H1 (cell line): Measurements from ENCODE around the gene ZNF300. TPM values are rescaled to one million over a fixed set of nuclear protein-coding genes. Genes with fewer than 3 reads are reported as not detected.

Experiments
- polyA plus RNA-seq, 7 experiments: library from polyadenylated mRNA; depleted of rRNA in 3 of 7; stranded (reverse) in 5 of 7; unstranded in 2 of 7; fragments of >200 nt in 5 of 7; fragments of 200-250 nt in 2 of 7; gene quantifications; 1 replicate in 5 of 7; 2 replicates in 1 of 7; 4 replicates in 1 of 7; pipeline versions ENCODE4 v1.2.1 to v1.2.3, GENCODE V29; 2011 to 2013; ENCODE audit warnings: missing spikeins in 2 of 7, mixed read lengths in 2 of 7
- total RNA-seq: library from RNA; stranded (reverse); fragmentation: NEBNext Ultra II Directional; extraction: Animal tissue kit (Norgen Biotek cat#: 25700); gene quantifications from 2 replicates; pipeline ENCODE4 v1.2.1, GENCODE V29; 2021
- TF ChIP-seq, protein P1 (sequence below): fragments of 300-600 bp; sonication (generic); IDR thresholded peaks from 2 replicates; pipeline ENCODE4 v1.7.1; 2012; ENCODE audit warnings: low read length, moderate library complexity, mild to moderate bottlenecking, inconsistent platforms; ENCODE audit not compliant: insufficient replicate concordance

ZNF300 gene
- total and polyA plus RNA-seq, 2 of the 8 experiments (the other 6 are each of a cell fraction or from before 2014, with no cell fraction given) = 6.7 to 15.8 TPM

DNA sequence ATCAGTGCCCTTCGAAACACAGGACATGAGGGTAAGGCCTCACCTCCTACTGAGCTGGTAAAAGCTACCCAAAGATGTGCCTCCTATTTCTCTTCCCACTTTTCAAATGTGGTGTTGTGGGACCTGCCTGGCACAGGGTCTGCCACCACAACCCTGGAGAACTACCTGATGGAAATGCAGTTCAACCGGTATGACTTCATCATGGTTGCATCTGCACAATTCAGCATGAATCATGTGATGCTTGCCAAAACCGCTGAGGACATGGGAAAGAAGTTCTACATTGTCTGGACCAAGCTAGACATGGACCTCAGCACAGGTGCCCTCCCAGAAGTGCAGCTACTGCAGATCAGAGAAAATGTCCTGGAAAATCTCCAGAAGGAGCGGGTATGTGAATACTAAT is 56.5 kb downstream of the ZNF300 start (continued):
- TF ChIP-seq, protein P1, sequence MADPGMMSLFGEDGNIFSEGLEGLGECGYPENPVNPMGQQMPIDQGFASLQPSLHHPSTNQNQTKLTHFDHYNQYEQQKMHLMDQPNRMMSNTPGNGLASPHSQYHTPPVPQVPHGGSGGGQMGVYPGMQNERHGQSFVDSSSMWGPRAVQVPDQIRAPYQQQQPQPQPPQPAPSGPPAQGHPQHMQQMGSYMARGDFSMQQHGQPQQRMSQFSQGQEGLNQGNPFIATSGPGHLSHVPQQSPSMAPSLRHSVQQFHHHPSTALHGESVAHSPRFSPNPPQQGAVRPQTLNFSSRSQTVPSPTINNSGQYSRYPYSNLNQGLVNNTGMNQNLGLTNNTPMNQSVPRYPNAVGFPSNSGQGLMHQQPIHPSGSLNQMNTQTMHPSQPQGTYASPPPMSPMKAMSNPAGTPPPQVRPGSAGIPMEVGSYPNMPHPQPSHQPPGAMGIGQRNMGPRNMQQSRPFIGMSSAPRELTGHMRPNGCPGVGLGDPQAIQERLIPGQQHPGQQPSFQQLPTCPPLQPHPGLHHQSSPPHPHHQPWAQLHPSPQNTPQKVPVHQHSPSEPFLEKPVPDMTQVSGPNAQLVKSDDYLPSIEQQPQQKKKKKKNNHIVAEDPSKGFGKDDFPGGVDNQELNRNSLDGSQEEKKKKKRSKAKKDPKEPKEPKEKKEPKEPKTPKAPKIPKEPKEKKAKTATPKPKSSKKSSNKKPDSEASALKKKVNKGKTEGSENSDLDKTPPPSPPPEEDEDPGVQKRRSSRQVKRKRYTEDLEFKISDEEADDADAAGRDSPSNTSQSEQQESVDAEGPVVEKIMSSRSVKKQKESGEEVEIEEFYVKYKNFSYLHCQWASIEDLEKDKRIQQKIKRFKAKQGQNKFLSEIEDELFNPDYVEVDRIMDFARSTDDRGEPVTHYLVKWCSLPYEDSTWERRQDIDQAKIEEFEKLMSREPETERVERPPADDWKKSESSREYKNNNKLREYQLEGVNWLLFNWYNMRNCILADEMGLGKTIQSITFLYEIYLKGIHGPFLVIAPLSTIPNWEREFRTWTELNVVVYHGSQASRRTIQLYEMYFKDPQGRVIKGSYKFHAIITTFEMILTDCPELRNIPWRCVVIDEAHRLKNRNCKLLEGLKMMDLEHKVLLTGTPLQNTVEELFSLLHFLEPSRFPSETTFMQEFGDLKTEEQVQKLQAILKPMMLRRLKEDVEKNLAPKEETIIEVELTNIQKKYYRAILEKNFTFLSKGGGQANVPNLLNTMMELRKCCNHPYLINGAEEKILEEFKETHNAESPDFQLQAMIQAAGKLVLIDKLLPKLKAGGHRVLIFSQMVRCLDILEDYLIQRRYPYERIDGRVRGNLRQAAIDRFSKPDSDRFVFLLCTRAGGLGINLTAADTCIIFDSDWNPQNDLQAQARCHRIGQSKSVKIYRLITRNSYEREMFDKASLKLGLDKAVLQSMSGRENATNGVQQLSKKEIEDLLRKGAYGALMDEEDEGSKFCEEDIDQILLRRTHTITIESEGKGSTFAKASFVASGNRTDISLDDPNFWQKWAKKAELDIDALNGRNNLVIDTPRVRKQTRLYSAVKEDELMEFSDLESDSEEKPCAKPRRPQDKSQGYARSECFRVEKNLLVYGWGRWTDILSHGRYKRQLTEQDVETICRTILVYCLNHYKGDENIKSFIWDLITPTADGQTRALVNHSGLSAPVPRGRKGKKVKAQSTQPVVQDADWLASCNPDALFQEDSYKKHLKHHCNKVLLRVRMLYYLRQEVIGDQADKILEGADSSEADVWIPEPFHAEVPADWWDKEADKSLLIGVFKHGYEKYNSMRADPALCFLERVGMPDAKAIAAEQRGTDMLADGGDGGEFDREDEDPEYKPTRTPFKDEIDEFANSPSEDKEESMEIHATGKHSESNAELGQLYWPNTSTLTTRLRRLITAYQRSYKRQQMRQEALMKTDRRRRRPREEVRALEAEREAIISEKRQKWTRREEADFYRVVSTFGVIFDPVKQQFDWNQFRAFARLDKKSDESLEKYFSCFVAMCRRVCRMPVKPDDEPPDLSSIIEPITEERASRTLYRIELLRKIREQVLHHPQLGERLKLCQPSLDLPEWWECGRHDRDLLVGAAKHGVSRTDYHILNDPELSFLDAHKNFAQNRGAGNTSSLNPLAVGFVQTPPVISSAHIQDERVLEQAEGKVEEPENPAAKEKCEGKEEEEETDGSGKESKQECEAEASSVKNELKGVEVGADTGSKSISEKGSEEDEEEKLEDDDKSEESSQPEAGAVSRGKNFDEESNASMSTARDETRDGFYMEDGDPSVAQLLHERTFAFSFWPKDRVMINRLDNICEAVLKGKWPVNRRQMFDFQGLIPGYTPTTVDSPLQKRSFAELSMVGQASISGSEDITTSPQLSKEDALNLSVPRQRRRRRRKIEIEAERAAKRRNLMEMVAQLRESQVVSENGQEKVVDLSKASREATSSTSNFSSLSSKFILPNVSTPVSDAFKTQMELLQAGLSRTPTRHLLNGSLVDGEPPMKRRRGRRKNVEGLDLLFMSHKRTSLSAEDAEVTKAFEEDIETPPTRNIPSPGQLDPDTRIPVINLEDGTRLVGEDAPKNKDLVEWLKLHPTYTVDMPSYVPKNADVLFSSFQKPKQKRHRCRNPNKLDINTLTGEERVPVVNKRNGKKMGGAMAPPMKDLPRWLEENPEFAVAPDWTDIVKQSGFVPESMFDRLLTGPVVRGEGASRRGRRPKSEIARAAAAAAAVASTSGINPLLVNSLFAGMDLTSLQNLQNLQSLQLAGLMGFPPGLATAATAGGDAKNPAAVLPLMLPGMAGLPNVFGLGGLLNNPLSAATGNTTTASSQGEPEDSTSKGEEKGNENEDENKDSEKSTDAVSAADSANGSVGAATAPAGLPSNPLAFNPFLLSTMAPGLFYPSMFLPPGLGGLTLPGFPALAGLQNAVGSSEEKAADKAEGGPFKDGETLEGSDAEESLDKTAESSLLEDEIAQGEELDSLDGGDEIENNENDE = no peak
- TF ChIP-seq, all 59 proteins: peak for 0
